Omental fat pad (tissue), 4 donors: ENCODE results near the gene SAFB. TPM values are rescaled to one million over a fixed set of nuclear protein-coding genes. Genes with fewer than 3 reads are reported as not detected.
A peak's percentile ranks its signal among the peaks of the same experiment; 100 is the strongest.

Experiments used
- ATAC-seq: fragments of 150-250 bp; one replicate; pipeline ENCODE4 v1.9.1; 2016; ENCODE audit warnings: mild to moderate bottlenecking, moderate library complexity; ENCODE audit not compliant: low FRiP score
- DNase-seq: peaks from one replicate; pipeline ENCODE4 v3.0.0-alpha.2; 2019; ENCODE audit warnings: low spot score
- CTCF ChIP-seq, 3 donors: fragments of 450-650 bp; IDR thresholded peaks; one replicate each; pipeline ENCODE4 v1.5.1; 2016 to 2017; ENCODE audit warnings: antibody characterized with exemption in 3 of 3, mild to moderate bottlenecking in 3 of 3, moderate library complexity in 2 of 3
- total RNA-seq, 4 donors: library from RNA; depleted of rRNA; stranded (reverse); fragments of >200 nt; gene quantifications; one replicate each; pipeline ENCODE4 v1.1.0, GENCODE V29; 2016

The SAFB gene
- total RNA-seq, 4 donors from 2014 or later = 56.7 to 139 (median 86.9) TPM

GRCh38 chr19:5681391-5682106 is 58.7 kb downstream of the SAFB start:
- no peak for ATAC-seq
- no peak for TF ChIP-seq CTCF (IDR thresholded peaks at IDR 0.05)
- no peak for DNase-seq

GRCh38 chr19:5682107-5682482 is 59.2 kb downstream of the SAFB start:
- TF ChIP-seq CTCF (IDR thresholded peaks at IDR 0.05) = no peak
- no peak for DNase-seq
- ATAC-seq = no peak

GRCh38 chr19:5683177-5683886 is 60.4 kb downstream of the SAFB start:
- no peak for ATAC-seq
- no peak for DNase-seq
- no peak for TF ChIP-seq CTCF (IDR thresholded peaks at IDR 0.05)

- DNase-seq = no peak
- ATAC-seq = no peak
Measured at GRCh38 chr19:5684694-5685430, 62.0 kb downstream of the SAFB start.

GRCh38 chr19:5686326-5686646 is 63.4 kb downstream of the SAFB start:
- DNase-seq = no peak
- no peak for TF ChIP-seq CTCF (IDR thresholded peaks at IDR 0.05)
- ATAC-seq = no peak

More at GRCh38 chr19:5684694-5685430, 62.0 kb downstream of the SAFB start:
- TF ChIP-seq CTCF (IDR thresholded peaks at IDR 0.05) = no peak

GRCh38 chr19:5686647-5687359 is 63.9 kb downstream of the SAFB start:
- TF ChIP-seq CTCF (IDR thresholded peaks at IDR 0.05) = peak in 2 of 3 donors; percentile 15 to 28
- ATAC-seq (peak; percentile 90), DNase-seq (peak; percentile 99)
